ENCODE measurements around the gene PCDHB1. TPM values are rescaled to one million over a fixed set of nuclear protein-coding genes. Genes with fewer than 3 reads are reported as not detected.

Gene PCDHB1
- total RNA-seq, 1 experiment from 2014 or later, result 0.07 TPM

GRCh38 chr5:141041427-141041785, 9.8 kb upstream of the PCDHB1 start:
- H3K4me1 ChIP-seq (ENCODE audit: insufficient read depth, low read length), result peaks cover 2% of the 10 kb centered on the region; the same call in 1 of the 2 replicates
- H2BK120ac ChIP-seq (ENCODE audit: low read depth, low read length, poor library complexity, severe bottlenecking), result no peak overlapping the region
- H4K5ac ChIP-seq (ENCODE audit: insufficient read length, low read depth, low read length), result no peak overlapping the region
- peak; percentile 23; the same call in 1 of the 3 replicates for TF ChIP-seq CTCF (conservative IDR thresholded peaks at IDR 0.05)
- no peak overlapping the region for H2AFZ ChIP-seq (ENCODE audit: low read length)
- peaks cover 11% of the 10 kb centered on the region for H3K27me3 Mint-ChIP-seq (ENCODE audit: low read depth)
- no peak overlapping the region for H3K23ac ChIP-seq (ENCODE audit: insufficient read length, low read depth, low read length)
- no peaks in the 10 kb centered on the region for H3K79me1 ChIP-seq (ENCODE audit: insufficient read depth, low read depth, low read length, poor library complexity, severe bottlenecking)
- H3K9me3 ChIP-seq (ENCODE audit: control insufficient read depth, low read depth, low read length), result no peaks in the 10 kb centered on the region
- no peak overlapping the region for H3K27ac ChIP-seq (ENCODE audit: insufficient read length, low read depth, low read length)
- no peaks in the 10 kb centered on the region for H3K27me3 ChIP-seq (ENCODE audit: insufficient read depth, low read length)
- H3K14ac ChIP-seq (ENCODE audit: insufficient read depth, low read length), result no peak overlapping the region
- DNase-seq, result no peak
- no peak overlapping the region for H2BK15ac ChIP-seq (ENCODE audit: low read depth, low read length)
- no peak overlapping the region for H2AK5ac ChIP-seq (ENCODE audit: insufficient read length, low read length)
- no peak overlapping the region for H4K91ac ChIP-seq (ENCODE audit: insufficient read length, low read depth, low read length)
- no peaks in the 10 kb centered on the region for H4K20me1 ChIP-seq (ENCODE audit: control insufficient read depth, insufficient read depth, insufficient read length)
- no peak overlapping the region for H3K56ac ChIP-seq (ENCODE audit: insufficient read length, low read depth, low read length)
- H3K4me1 Mint-ChIP-seq, result peaks cover 5 to 17% of the 10 kb centered on the region in 2 experiments
- H2BK20ac ChIP-seq (ENCODE audit: low read depth, low read length, poor library complexity, severe bottlenecking), result no peak overlapping the region
- H3K9ac ChIP-seq (ENCODE audit: extremely low read depth, insufficient read length, low read length), result no peak overlapping the region
- H3K23me2 ChIP-seq (ENCODE audit: insufficient read length, low read depth, low read length, poor library complexity, severe bottlenecking), result peaks cover 15% of the 10 kb centered on the region
- no peak overlapping the region for H4K8ac ChIP-seq (replicated peaks; ENCODE audit: insufficient read length, low read depth, low read length)
- no peaks in the 10 kb centered on the region for H3K79me2 ChIP-seq (ENCODE audit: insufficient read depth, low read length)
- no peaks in the 10 kb centered on the region for H3K36me3 Mint-ChIP-seq (ENCODE audit: insufficient read depth in 1 of 3, low read depth in 3 of 3)
- H3K27ac Mint-ChIP-seq, result no peak overlapping the region
- no peak overlapping the region for H3K18ac ChIP-seq (ENCODE audit: insufficient read length, low read depth, low read length)
- H3K4me3 Mint-ChIP-seq, result no peak overlapping the region
- no peaks in the 10 kb centered on the region for H3K9me3 Mint-ChIP-seq
- H3K4ac ChIP-seq (ENCODE audit: low read depth, low read length), result no peak overlapping the region
- H3T11ph ChIP-seq (ENCODE audit: low read length), result no peak overlapping the region
- no peak overlapping the region for H2BK12ac ChIP-seq (ENCODE audit: insufficient read length, low read depth, low read length)
- no peak overlapping the region for H2BK5ac ChIP-seq (ENCODE audit: insufficient read length, low read length)
- H3K4me2 ChIP-seq (ENCODE audit: insufficient read depth, insufficient read length, low read length), result no peak overlapping the region
- no CpG with 5 or more reads among the region's 4 CpGs for whole genome bisulfite sequencing (ENCODE audit: extremely low coverage, insufficient read length, low lambda C conversion rate)
